Measurements from ENCODE around the gene HSPB7.

Gene HSPB7

GRCh38 chr1:15992582-15993500, 25.0 kb downstream of the HSPB7 start:
- H3K4me3 ChIP-seq (replicated peaks in 1 of 2; ENCODE audit: low read depth in 2 of 2, low read length in 2 of 2) = no peak overlapping the region
- TF ChIP-seq CTCF (IDR thresholded peaks at IDR 0.05; ENCODE audit: low read depth, low read length) = no peak
- DNase-seq (ENCODE audit: low read depth in 2 of 2) = no peak

GRCh38 chr1:15992187-15992553, 25.7 kb downstream of the HSPB7 start:
- no peak for DNase-seq (ENCODE audit: low read depth in 2 of 2)
- no peak for TF ChIP-seq CTCF (IDR thresholded peaks at IDR 0.05; ENCODE audit: low read depth, low read length)
- H3K4me3 ChIP-seq (replicated peaks in 1 of 2; ENCODE audit: low read depth in 2 of 2, low read length in 2 of 2) = no peak overlapping the region

- no peak overlapping the region for H3K4me3 ChIP-seq (replicated peaks in 1 of 2; ENCODE audit: low read depth in 2 of 2, low read length in 2 of 2)
- no peak for DNase-seq (ENCODE audit: low read depth in 2 of 2)
- no peak for TF ChIP-seq CTCF (IDR thresholded peaks at IDR 0.05; ENCODE audit: low read depth, low read length)
Measured at GRCh38 chr1:15991427-15992186, 26.2 kb downstream of the HSPB7 start.

GRCh38 chr1:15989776-15990175, 28.1 kb downstream of the HSPB7 start:
- DNase-seq (ENCODE audit: low read depth in 2 of 2) = no peak
- TF ChIP-seq CTCF (IDR thresholded peaks at IDR 0.05; ENCODE audit: low read depth, low read length) = no peak
- H3K4me3 ChIP-seq (replicated peaks in 1 of 2; ENCODE audit: low read depth in 2 of 2, low read length in 2 of 2) = no peak overlapping the region

- TF ChIP-seq CTCF (IDR thresholded peaks at IDR 0.05; ENCODE audit: low read depth, low read length) = no peak
- H3K4me3 ChIP-seq (replicated peaks in 1 of 2; ENCODE audit: low read depth in 2 of 2, low read length in 2 of 2) = no peak overlapping the region
- no peak for DNase-seq (ENCODE audit: low read depth in 2 of 2)
Measured at GRCh38 chr1:15988856-15989736, 28.7 kb downstream of the HSPB7 start.

- no peak overlapping the region for H3K4me3 ChIP-seq (replicated peaks in 1 of 2; ENCODE audit: low read depth in 2 of 2, low read length in 2 of 2)
- TF ChIP-seq CTCF (IDR thresholded peaks at IDR 0.05; ENCODE audit: low read depth, low read length) = no peak
- DNase-seq (ENCODE audit: low read depth in 2 of 2) = peak in 1 of 2 donors; percentile 44
Measured at GRCh38 chr1:15985611-15986297, 32.1 kb downstream of the HSPB7 start.
